GM19467 (cell line): Measurements from ENCODE around the gene DGKQ.

Experiments used
- ATAC-seq: cut with Tn5 transposase; IDR thresholded peaks from one replicate; pipeline ENCODE4 v1.9.1; 2021; ENCODE audit warnings: mild to moderate bottlenecking, moderate library complexity; ENCODE audit not compliant: unreplicated experiment

Gene DGKQ

DNA sequence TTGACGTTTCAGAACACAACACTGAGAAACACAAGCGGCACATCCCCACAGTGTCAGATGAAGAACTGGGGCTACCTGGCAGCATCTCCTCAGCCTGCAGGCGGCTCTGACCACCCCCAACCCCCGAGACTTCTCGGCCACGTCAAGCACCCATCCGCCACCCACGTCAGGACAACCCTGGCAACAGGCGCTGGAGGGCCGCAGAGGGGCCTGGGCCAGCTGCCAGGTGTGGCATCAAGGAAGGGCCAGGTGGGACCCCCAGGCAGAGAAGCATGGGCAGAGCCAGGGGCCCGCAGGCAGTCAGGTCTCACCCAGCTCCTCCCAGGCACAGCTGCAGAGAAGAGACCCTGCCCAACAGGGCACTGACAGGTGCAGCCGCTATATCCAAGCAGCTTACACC is 63.5 kb downstream of the DGKQ start:
- no peak for ATAC-seq

DNA sequence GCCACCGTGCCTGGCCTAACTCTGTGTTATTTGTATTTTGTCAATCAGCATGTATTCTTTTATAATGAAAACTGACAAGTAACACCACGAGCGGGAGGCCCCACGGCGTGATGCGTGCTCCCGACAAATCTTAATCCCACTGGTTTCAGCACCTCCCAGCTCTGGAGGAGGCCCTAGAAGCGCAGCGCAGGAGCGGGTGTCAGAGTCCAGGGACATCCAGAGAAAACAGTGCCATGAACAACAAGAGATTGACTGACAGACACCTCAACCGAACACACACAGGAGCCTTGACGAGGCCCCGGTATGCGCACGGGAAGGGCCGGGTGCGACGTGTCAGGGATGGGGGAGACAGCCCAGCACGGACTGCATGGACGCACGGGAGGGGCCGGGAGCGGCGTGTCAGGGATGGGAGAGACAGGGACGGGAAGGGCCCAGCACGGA is 64.2 kb downstream of the DGKQ start:
- ATAC-seq: no peak
